SHP77 (cell line): ENCODE measurements around the gene NAALAD2.
"Not testable (repeated sequence)": the region's sequence is repeated elsewhere in the genome, so short reads cannot be mapped to it uniquely, and the experiment has no call there.

Source experiments
- DNase-seq, 2 experiments: peaks; one replicate each; lab custom pipeline; 2025; lab: John Stamatoyannopoulos, UW

Gene NAALAD2

GRCh38 chr11:90134478-90135003 is at the start of gene NAALAD2:
Gene NAALAD2, plus strand, starts transcription at chr11:90134663. Its CDS starts 96 bp downstream, at chr11:90134759.
- DNase-seq: no peak

DNA sequence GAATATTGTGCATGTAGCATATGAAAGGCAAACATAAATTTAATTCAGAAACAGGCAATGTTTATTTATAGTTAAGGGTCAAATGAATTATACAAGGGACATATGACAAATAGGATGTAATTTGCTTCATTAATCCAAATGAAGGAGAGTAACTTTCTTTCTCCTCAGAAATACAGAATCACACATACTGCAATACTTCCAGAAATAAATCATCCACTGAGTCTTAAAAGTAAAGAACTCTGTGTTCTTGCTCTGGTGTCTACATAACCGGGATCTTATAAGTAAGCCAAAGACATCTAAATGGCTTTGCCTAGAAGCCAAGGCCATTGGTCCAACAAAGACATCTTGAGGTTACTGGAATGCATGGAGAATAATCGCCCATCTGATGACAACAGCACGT is 48.8 kb upstream of the NAALAD2 start, which contains the start of gene UBTFL1:
TSS of gene UBTFL1 (plus strand) at position 301 of the 400 bp plus-strand sequence. CDS start at position 301, 0 bp downstream.
- DNase-seq: not testable (repeated sequence)

GRCh38 chr11:90088731-90089130 is 45.7 kb upstream of the NAALAD2 start:
- not testable (repeated sequence) for DNase-seq

- DNase-seq: not testable (repeated sequence)
Observed at GRCh38 chr11:90095230-90095924, 39.1 kb upstream of the NAALAD2 start.

DNA sequence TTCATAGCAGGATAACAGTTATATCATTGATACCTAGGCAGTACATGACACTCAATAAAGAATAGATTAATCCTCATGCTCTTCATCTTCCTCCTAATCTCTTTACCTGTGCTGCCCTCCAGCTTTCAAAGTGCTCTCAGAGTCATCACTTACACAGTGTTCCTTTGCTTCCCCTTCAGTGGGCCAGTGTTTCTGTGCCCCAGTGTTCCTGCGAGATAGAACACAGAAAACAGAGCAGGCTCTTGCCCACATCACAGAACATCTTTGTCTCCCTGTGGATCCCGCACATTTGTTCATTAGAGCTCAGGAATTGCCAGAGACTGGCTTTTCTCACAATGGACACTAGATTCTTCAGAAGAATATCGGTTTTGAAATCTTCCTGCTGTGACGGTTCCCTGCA is 36.2 kb upstream of the NAALAD2 start:
- DNase-seq: not testable (repeated sequence)

GRCh38 chr11:90100431-90100830 is 34.0 kb upstream of the NAALAD2 start:
- DNase-seq: no peak

DNA sequence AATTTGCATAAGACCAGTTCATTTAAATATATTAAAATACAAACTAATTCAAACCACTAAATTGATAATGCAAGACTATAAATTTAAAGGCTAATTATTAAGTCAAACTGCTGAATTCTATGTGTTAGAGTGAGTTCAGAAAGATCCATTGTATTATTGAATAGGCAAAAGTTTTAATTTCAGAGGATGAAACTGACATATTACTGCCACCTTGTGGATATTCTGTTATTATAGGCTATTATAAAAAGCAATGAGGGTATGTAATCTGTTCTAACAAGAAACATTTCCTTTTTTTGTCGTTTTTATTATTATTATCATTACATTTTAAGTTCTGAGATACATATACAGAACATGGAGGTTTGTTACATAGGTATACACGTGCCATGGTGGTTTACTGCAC is 20.9 kb upstream of the NAALAD2 start:
- DNase-seq: no peak

DNA sequence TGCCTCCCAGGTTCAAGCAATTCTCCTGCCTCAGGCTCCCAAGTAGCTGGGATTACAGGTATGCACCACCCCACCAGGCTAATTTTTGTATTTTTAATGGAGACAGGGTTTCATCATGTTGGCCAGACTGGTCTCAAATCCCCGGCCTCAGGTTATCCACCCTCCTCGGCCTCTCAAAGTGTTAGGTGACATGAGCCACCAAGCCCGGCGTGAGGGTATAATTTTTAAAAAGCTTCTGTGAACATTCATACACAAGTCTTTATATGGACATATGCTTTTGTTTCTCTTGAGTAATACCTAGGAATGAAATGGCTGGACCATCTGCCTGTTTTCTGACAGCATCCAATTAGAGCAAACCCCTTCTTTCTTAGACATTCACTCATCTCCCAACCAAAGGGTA is 14.3 kb upstream of the NAALAD2 start:
- no peak for DNase-seq

GRCh38 chr11:90124371-90124770 is 10.1 kb upstream of the NAALAD2 start:
- no peak for DNase-seq

- no peak for DNase-seq
Observed at GRCh38 chr11:90124946-90125345, 9.5 kb upstream of the NAALAD2 start.

GRCh38 chr11:90133560-90134477 is 644 bp upstream of the NAALAD2 start:
- no peak for DNase-seq

DNA sequence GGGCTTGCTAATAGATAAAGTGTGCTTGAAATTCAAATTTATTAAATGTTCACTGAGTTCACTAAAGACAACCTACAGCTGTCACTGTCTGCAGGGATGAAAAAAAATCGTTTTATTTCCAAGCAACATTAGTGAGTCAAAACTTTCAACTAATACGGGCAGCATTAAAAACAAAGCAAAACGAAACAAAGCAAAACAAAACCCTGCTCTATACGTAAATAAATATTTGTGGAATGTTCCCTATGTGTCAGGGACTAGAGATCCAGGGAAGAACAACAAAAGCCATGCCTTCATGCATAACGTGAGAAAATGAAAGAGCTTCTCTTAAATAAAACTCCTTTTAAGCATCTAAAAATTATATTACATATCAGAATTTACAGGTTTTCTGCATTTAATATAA is 553 bp downstream of the NAALAD2 start:
- DNase-seq: no peak

GRCh38 chr11:90148900-90149299 is 14.4 kb downstream of the NAALAD2 start:
- no peak for DNase-seq

DNA sequence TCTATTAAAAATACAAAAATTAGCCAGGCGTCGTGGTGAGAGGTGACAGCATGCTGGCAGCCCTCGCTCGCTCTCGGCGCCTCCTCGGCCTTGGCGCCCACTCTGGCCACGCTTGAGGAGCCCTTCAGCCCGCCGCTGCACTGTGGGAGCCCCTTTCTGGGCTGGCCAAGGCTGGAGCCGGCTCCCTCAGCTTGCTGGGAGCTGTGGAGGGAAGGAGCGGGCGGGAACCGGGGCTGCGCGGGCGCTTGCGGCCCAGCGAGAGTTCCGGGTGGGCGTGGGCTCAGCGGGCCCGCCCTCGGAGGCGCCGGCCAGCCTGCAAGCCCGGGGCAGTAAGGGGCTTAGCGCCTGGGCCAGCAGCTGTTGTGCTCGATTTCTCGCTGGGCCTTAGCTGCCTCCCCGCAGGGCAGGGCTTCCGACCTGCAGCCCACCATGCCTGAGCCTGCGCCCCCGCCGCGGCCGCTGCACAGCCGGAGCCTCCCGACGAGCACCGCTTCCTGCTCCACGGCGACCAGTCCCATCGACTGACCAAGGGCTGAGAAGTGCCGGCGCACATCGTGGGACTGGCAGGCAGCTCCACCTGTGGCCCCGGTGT is 32.6 kb downstream of the NAALAD2 start:
- not testable (repeated sequence) for DNase-seq

- not testable (repeated sequence) for DNase-seq
Observed at GRCh38 chr11:90167704-90168103, 33.2 kb downstream of the NAALAD2 start.

- no peak for DNase-seq
Observed at GRCh38 chr11:90168571-90168970, 34.1 kb downstream of the NAALAD2 start.

- DNase-seq: no peak
Observed at GRCh38 chr11:90171359-90171758, 36.9 kb downstream of the NAALAD2 start.

DNA sequence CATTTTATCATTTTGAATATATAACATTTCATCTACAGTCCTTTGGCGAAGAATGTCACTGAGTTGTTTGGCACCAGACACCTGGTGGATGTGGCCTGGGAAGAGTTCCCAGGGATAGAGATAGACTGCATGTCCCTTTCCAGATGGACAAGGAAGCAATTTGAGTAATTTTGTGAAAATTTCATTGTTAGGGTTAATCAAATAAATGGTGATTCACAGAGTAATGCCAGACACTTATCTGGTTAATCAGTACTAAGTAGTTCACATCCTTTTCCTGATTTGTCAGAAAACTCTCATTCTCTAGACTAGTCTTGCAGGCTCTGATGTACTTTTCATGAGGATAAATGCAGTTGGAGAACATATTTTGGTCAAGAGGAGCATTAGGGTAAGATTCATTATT is 41.6 kb downstream of the NAALAD2 start:
- no peak for DNase-seq

DNA sequence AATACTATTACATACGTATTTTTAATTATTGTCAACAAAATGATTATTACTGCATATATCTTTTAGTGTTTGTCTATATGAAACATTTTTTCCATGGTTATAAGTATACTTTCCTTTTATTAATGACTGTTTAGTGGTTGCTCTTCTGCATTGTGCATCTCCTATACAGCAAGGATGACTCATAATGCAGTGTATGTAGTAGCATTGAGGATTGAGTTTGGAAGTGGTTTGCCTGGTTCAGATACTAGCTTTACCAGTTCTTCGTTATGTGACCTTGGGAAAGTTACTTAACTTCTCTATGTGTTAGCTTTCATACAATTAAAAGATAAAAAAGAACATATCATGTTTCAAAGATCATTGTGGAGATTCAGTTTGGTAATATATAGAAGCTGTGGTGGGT is 44.3 kb downstream of the NAALAD2 start:
- no peak for DNase-seq

DNA sequence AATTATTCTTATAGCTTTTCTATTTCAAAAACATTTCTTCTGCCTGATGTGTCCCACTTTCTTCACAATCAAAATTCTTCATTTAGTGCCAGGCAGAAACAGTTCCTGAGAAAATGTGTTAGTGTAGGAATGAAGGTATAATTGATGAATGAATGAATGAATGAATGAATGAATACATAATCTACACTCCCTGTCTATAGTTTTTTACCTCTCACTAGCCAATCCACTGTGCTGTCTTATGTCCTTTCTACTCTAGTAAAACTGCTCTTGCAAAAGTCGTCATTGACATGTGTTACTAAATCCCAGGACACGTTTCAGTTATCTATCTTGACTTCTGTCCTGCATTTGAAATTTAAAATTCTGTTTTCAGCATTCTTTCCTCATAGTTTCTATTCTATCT is 45.5 kb downstream of the NAALAD2 start:
- no peak for DNase-seq

DNA sequence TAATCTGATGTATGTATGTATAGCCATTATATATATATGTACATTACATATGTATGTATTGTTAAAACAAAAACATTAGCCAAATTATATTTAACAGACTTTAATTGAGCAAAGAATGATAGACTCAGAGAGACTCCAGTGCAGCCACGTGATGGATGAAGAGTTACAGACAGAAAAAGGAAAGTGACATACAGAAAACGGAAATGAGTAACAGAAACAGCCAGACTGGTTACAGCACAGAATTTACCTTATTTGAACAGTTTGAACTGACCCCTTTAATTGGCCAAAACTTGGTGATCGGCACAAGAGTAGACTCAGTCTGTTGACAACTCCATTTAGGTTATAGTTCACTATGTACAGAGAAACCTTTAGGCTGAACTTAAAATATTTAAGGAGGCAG is 53.4 kb downstream of the NAALAD2 start:
- DNase-seq: no peak

DNA sequence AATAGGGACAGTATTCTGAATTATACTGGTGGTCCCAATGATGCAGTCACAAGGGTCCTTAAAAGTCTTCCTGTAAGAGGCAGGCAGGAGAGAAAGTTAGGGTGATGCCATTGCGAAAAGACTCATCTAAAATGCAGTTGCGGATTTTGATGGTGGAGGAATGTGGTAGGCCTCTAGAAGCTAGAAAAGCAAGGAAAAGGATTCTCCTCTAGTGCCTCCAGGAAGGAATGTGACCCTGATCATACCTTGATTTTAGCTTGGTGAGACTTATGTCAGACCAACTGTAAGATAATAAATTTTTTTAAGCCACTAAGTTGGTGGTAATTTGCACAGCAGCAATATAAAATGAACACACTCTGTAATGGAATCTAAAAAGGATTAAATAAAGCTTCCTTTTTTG is 54.5 kb downstream of the NAALAD2 start:
- no peak for DNase-seq
